HT-29 (cell line): ENCODE measurements around the gene INAVA. TPM values are rescaled to one million over a fixed set of nuclear protein-coding genes. Genes with fewer than 3 reads are reported as not detected.

Experiments used
- DNase-seq: peaks from one replicate; pipeline ENCODE4 v3.0.0-alpha.2; 2015; ENCODE audit warnings: low spot score
- total RNA-seq: library from RNA; depleted of rRNA; stranded (reverse); fragments of >200 nt; shearing (Covaris generic); gene quantifications from 2 replicates; pipeline ENCODE4 v1.2.3, GENCODE V29; 2014; rRNA removed

The INAVA gene, protein sequence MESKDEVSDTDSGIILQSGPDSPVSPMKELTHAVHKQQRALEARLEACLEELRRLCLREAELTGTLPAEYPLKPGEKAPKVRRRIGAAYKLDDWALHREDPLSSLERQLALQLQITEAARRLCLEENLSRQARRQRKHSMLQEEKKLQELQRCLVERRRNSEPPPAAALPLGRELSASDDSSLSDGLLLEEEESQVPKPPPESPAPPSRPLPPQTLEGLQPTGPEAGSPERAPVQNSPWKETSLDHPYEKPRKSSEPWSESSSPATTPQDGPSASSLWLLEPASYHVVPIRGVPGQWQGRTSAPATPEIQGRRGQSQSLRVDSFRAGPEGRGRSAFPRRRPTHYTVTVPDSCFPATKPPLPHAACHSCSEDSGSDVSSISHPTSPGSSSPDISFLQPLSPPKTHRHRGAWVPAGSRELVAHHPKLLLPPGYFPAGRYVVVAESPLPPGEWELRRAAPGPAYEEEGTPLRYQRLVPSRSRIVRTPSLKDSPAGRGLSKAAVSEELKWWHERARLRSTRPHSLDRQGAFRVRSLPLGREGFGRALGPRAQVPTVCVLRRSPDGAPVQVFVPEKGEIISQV
- total RNA-seq, result 108 and 119 TPM in 2 replicates

DNA sequence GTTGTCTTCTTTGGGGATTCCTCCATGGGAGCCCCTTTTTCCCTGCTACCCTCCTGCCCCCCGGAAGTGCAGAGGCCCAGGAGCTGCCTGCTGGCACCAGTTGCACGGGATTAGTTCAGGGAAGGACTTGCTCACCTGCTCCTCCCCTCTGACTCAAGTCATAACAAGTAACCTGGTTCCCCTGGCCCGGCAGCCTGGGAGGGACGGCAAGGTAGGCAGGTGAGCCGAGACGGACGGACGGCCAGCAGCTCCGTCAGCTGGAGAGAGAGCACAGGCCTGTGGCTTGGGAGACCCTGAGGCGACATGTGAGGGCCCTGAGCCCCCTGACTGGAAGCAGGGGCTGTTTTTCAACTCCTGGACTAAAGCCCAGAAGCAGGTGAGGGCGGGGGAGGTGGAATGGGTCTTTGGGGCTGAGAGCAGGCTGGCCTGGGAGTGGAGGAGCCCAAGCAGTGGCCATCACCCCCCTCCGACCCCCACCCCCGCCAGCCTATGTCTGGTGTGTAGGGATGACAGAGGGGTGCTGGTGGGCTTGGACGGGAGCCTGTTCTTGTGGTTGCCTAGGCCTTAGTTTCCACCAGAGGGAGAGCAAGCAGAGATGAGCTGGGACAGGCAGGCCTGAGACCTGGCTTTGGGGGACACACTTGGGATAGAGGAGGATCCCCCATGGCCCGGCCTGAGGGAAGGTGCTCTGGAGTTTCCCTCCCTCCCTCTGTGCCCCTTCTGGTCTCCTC, at the start of gene INAVA:
Gene INAVA (plus strand): TSS at position 189 of the 731 bp plus-strand sequence. CDS start 3,501 bp downstream, outside the sequence.
- DNase-seq, result peak; percentile 85

- no peak for DNase-seq
These were observed 49.3 kb upstream of the INAVA start for GRCh38 chr1:200845360-200845759.

DNA sequence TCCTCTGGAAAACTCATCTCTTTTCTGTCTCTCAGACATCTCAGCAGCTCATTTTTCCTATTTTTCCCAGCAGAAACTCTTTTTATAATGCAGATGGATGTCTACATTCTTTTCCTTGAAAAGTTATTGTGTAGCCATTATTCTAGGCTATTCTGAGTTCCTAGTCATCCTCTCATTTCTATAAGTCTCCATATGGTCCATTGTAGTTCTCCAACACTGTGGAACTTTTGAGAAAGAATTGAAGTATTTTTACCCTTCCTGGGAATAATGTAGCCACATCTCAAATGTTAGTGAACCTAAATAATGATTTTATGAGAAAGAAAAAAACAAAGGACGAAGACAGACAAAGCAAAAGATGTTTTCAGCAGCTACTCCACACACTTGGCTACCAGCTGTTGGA, 48.3 kb upstream of the INAVA start:
- no peak for DNase-seq

DNA sequence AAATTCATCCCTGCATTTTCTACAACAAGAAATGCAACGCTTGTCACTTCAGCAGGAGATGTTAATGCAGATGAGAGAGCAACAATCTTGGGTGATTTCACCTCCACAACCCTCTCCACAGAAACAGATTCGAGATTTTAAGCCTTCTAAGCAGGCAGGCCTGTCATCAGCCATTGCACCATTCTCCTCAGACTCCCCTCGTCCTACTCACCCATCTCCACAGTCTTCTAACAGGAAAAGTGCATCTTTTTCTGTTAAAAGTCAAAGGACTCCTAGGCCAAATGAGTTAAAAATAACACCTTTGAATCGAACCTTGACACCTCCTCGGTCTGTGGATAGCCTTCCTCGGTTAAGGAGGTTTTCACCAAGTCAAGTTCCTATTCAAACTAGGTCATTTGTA, 45.3 kb upstream of the INAVA start:
- no peak for DNase-seq

DNA sequence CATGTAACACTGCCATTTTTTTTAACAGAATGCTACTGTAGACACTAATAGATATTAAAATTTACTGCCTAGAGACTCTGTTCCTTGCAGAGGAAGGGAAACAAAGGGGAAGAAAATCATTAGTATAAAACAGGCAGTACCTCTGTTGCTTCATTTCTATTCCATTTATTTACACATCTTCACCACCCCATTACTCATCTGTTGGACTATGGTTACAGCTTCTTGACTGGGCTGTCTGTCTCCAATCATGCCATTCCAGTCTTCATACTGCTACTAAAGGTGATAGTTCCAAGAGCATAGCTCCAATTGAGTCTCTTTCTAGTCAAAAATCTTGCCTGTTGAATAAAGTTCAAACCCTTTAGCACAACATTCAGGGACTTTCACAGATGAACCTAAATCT, 44.1 kb upstream of the INAVA start:
- DNase-seq, result peak; percentile 55

- no peak for DNase-seq
These were observed 37.9 kb upstream of the INAVA start for GRCh38 chr1:200856716-200857357.

- no peak for DNase-seq
These were observed 36.9 kb upstream of the INAVA start for GRCh38 chr1:200857804-200858203.

GRCh38 chr1:200861937-200862647, 32.6 kb upstream of the INAVA start:
- DNase-seq, result no peak

- no peak for DNase-seq
These were observed 31.8 kb upstream of the INAVA start for GRCh38 chr1:200862713-200863415.

GRCh38 chr1:200866116-200866515, 28.6 kb upstream of the INAVA start:
- no peak for DNase-seq

GRCh38 chr1:200866521-200866920, 28.2 kb upstream of the INAVA start:
- DNase-seq, result no peak

- no peak for DNase-seq
These were observed 27.5 kb upstream of the INAVA start for GRCh38 chr1:200867018-200867811.

- no peak for DNase-seq
These were observed 25.3 kb upstream of the INAVA start for GRCh38 chr1:200869376-200869752.

DNA sequence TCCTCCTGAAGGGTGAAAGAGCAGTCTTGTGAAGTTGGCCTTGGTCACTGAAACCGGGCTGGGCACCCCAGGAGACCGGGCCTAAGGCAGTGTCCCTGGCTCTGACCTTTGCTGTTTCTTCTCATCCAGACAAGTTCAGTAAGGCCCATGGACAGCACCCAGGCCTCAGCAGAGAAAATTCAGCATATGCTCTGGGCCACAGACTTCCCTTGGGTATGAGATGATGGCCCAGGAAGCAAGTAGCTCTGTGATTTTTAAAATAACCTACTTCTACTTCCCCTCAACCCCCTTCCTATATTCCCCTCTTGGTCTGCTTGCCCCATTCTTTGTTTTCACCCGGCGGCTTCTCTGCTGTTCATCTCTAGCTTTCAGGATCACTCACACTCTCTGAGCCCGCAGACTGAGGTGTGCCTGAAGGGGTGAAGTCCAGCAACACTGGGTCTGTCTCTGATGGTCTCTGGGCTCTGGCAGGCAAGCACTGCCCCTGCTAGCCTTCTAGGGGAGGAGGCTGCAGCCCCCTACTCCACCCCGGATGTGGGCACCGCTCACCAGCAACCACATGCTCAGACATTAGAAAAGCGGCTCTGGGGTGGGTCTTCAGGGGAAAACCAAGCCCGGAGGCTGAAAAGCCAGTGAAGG, 24.8 kb upstream of the INAVA start:
- no peak for DNase-seq

DNA sequence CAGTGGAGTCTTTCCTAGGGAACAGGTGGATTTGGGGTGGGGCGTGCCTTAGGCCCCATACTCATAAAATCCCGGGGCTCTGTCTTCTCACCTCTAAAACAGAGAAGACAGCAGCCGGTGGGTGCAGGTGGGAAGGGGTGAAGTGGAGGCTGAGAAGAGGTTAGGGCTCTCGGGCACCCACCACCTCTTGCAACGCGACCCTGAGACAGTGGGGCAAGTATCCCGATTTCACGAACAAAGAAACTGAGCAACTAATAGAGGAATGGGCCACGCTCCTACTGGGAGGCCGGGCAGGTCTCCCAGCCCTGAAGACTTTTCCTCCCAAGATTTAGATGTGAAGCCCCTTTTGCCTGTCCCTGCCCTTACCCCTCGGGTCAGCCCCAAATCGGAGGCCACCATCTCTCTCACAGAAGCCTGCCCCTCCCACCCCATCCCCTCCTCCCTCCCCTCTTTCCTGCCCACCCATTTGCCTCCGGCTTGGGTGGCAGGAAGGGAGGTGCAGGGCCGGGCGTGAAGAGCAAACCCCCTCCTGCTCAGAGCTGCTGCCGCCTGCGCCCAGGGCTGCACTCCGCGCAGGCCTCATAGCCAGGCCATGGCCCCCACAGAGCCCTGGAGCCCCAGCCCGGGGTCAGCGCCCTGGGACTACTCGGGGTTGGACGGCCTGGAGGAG, 22.1 kb upstream of the INAVA start, which contains the start of gene GPR25:
Gene GPR25 (plus strand): TSS at position 536 of the 670 bp plus-strand sequence. CDS start 57 bp downstream, at position 593.
- DNase-seq, result no peak

DNA sequence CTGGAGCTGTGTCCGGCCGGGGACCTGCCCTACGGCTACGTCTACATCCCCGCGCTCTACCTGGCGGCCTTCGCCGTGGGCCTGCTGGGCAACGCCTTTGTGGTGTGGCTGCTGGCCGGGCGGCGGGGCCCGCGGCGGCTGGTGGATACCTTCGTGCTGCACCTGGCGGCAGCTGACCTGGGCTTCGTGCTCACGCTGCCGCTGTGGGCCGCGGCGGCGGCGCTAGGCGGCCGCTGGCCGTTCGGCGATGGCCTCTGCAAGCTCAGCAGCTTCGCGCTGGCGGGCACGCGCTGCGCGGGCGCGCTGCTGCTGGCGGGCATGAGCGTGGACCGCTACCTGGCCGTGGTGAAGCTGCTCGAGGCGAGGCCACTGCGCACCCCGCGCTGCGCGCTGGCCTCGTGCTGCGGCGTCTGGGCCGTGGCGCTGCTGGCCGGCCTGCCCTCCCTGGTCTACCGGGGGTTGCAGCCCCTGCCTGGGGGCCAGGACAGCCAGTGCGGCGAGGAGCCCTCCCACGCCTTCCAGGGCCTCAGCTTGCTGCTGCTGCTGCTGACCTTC, 21.5 kb upstream of the INAVA start:
- DNase-seq, result no peak

DNA sequence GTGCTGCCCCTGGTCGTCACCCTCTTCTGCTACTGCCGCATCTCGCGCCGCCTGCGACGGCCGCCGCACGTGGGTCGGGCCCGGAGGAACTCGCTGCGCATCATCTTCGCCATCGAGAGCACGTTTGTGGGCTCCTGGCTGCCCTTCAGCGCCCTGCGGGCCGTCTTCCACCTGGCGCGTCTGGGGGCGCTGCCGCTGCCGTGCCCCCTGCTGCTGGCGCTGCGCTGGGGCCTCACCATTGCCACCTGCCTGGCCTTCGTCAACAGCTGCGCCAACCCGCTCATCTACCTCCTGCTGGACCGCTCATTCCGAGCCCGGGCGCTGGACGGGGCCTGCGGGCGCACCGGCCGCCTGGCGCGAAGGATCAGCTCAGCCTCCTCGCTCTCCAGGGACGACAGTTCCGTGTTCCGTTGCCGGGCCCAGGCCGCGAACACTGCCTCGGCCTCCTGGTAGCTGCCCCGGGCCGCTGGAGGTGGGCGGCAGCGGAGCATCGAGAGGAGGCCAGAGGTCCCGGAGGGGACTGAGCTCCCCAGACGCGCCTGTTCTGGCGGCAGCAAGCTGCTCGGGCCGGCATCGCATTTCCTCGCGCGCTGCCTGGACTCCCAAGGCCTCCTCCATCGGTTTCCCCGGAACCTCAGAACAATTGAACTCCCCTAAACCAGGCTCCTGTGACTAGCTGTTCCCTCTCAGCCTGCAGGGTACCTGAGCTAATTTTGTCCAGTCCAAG, 20.9 kb upstream of the INAVA start:
- DNase-seq, result no peak

DNA sequence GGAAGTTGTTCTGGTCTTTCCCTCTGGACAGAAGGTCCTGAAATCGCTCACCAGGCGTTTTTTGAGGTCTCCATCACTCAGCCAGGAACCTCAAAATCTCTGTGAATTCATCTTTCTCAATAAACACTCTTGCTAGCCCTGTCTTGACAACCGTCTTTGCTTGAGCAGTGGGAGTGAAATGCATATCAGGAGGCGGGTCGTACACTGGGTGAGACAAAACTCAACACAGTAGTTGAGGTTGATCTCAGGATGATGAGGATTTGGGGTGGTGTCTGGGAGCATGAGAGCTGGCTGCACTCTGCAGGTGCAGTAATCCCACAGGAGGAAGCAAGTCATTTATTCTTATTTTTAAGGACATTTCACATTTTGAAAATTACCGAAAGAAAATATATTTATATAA, 20.0 kb upstream of the INAVA start:
- DNase-seq, result no peak
